H1 (cell line): ENCODE results near the gene CDIPT. TPM values are rescaled to one million over a fixed set of nuclear protein-coding genes. Genes with fewer than 3 reads are reported as not detected.
A peak's percentile ranks its signal among the peaks of the same experiment; 100 is the strongest.

ENCODE experiments used
- CTCF ChIP-seq, 3 experiments: IDR thresholded peaks; 1 replicate in 2 of 3; 2 replicates in 1 of 3; pipeline versions ENCODE4 v1.5.1 to v1.6.1; 2011; ENCODE audit warnings: low read length in 3 of 3, mild to moderate bottlenecking in 3 of 3, inconsistent platforms in 2 of 3, low read depth in 1 of 3, moderate library complexity in 1 of 3; ENCODE audit not compliant: insufficient read depth in 1 of 3; ENCODE audit errors: control extremely low read depth in 1 of 3
- HDAC2 ChIP-seq, 2 experiments: fragments of 300-600 bp in 1 of 2; sonication (generic) in 1 of 2; IDR thresholded peaks; 2 replicates each; pipeline ENCODE4 v1.6.1; 2011 to 2012; ENCODE audit warnings: low read depth in 2 of 2, low read length in 2 of 2, mild to moderate bottlenecking in 2 of 2, moderate library complexity in 2 of 2, borderline replicate concordance in 1 of 2, inconsistent platforms in 1 of 2
- polyA plus RNA-seq, 7 experiments: library from polyadenylated mRNA; depleted of rRNA in 3 of 7; stranded (reverse) in 5 of 7; unstranded in 2 of 7; fragments of >200 nt in 5 of 7; fragments of 200-250 nt in 2 of 7; gene quantifications; 1 replicate in 5 of 7; 2 replicates in 1 of 7; 4 replicates in 1 of 7; pipeline versions ENCODE4 v1.2.1 to v1.2.3, GENCODE V29; 2011 to 2013; ENCODE audit warnings: missing spikeins in 2 of 7, mixed read lengths in 2 of 7
- total RNA-seq: library from RNA; stranded (reverse); fragmentation: NEBNext Ultra II Directional; extraction: Animal tissue kit (Norgen Biotek cat#: 25700); gene quantifications from 2 replicates; pipeline ENCODE4 v1.2.1, GENCODE V29; 2021

Gene CDIPT
- total and polyA plus RNA-seq, 2 of the 8 experiments (the other 6 are each of a cell fraction or from before 2014, with no cell fraction given), result 69.2 to 140 TPM

- peak in 2 of 3 experiments; percentile 27 to 45; a peak in 3 of 4 replicates for TF ChIP-seq CTCF (IDR thresholded peaks at IDR 0.05; ENCODE audit: control extremely low read depth in 1 of 3, insufficient read depth in 1 of 3, low read depth in 1 of 3, low read length in 3 of 3)
- TF ChIP-seq HDAC2 (IDR thresholded peaks at IDR 0.05; ENCODE audit: borderline replicate concordance in 1 of 2, low read depth in 2 of 2, low read length in 2 of 2), result peak in 1 of 2 experiments; percentile 84; a peak in 2 of 4 replicates
Measured at GRCh38 chr16:29899516-29900101, 36.6 kb upstream of the CDIPT start, which contains the start of gene SEZ6L2 (continued).
